GM12864 (cell line): ENCODE results near the gene NCMAP.

Experiments used
- DNase-seq: peaks from one replicate; pipeline ENCODE4 v3.0.0-alpha.2; 2011; ENCODE audit warnings: low read depth
- H3K4me3 ChIP-seq: 2 replicates; pipeline ENCODE4 v1.5.1; 2011; ENCODE audit warnings: mild to moderate bottlenecking, low read depth, low read length, control low read depth
- CTCF ChIP-seq: IDR thresholded peaks from 2 replicates; pipeline ENCODE4 v1.5.1; 2011; ENCODE audit warnings: low read depth, mild to moderate bottlenecking, moderate library complexity, low read length, control low read depth, inconsistent platforms; ENCODE audit errors: missing control alignments

The NCMAP gene

GRCh38 chr1:24560361-24560760 lies 4.5 kb downstream of the NCMAP start:
- TF ChIP-seq CTCF: no peak
- H3K4me3 ChIP-seq: no peak overlapping the region
- DNase-seq: no peak

GRCh38 chr1:24562625-24563024 lies 6.7 kb downstream of the NCMAP start:
- H3K4me3 ChIP-seq: no peak overlapping the region
- no peak for TF ChIP-seq CTCF
- DNase-seq: no peak

GRCh38 chr1:24564695-24565094 lies 8.8 kb downstream of the NCMAP start:
- no peak for TF ChIP-seq CTCF
- H3K4me3 ChIP-seq: no peak overlapping the region
- DNase-seq: no peak

- H3K4me3 ChIP-seq: no peak overlapping the region
- DNase-seq: no peak
- TF ChIP-seq CTCF: no peak
Measured at GRCh38 chr1:24566236-24566867, 10.5 kb downstream of the NCMAP start.

- no peak for DNase-seq
- H3K4me3 ChIP-seq: no peak overlapping the region
- TF ChIP-seq CTCF: no peak
Measured at GRCh38 chr1:24567792-24568388, 12.0 kb downstream of the NCMAP start.

- DNase-seq: no peak
- no peak for TF ChIP-seq CTCF
- no peak overlapping the region for H3K4me3 ChIP-seq
Measured at GRCh38 chr1:24568475-24568874, 12.6 kb downstream of the NCMAP start.
